GM19324 (cell line): ENCODE data around the gene POMC.
"Not testable (repeated sequence)": the region's sequence is repeated elsewhere in the genome, so short reads cannot be mapped to it uniquely, and the experiment has no call there.

Experiments
- ATAC-seq: cut with Tn5 transposase; IDR thresholded peaks from one replicate; pipeline ENCODE4 v1.9.1; 2021; ENCODE audit warnings: mild to moderate bottlenecking, moderate library complexity; ENCODE audit not compliant: unreplicated experiment, low FRiP score

The POMC gene

GRCh38 chr2:25168256-25169072 is at the start of gene POMC:
TSS of gene POMC (minus strand) at chr2:25168580. CDS start at chr2:25164772, 3,808 bp downstream.
- ATAC-seq: peak; percentile 44

- ATAC-seq: no peak
Measured at GRCh38 chr2:25218100-25218499, 49.7 kb upstream of the POMC start.

GRCh38 chr2:25215948-25216679 is 47.7 kb upstream of the POMC start:
- peak; percentile 68 for ATAC-seq

GRCh38 chr2:25215232-25215631 is 46.9 kb upstream of the POMC start:
- no peak for ATAC-seq

GRCh38 chr2:25213229-25213628 is 44.8 kb upstream of the POMC start:
- no peak for ATAC-seq

- not testable (repeated sequence) for ATAC-seq
Measured at GRCh38 chr2:25210923-25211322, 42.5 kb upstream of the POMC start.

GRCh38 chr2:25207078-25207545 is 38.7 kb upstream of the POMC start:
- ATAC-seq: no peak

GRCh38 chr2:25204190-25204838 is 35.9 kb upstream of the POMC start:
- ATAC-seq: no peak

- no peak for ATAC-seq
Measured at GRCh38 chr2:25202275-25202674, 33.9 kb upstream of the POMC start.

GRCh38 chr2:25201794-25202193 is 33.4 kb upstream of the POMC start:
- no peak for ATAC-seq

GRCh38 chr2:25201265-25201664 is 32.9 kb upstream of the POMC start:
- no peak for ATAC-seq

GRCh38 chr2:25198576-25198975 is 30.2 kb upstream of the POMC start:
- no peak for ATAC-seq

GRCh38 chr2:25198209-25198525 is 29.8 kb upstream of the POMC start:
- no peak for ATAC-seq

GRCh38 chr2:25197336-25198208 is 29.2 kb upstream of the POMC start:
- ATAC-seq: no peak

GRCh38 chr2:25194576-25195122 is 26.3 kb upstream of the POMC start:
- no peak for ATAC-seq

- no peak for ATAC-seq
Measured at GRCh38 chr2:25190536-25190935, 22.2 kb upstream of the POMC start.

- no peak for ATAC-seq
Measured at GRCh38 chr2:25188405-25188804, 20.0 kb upstream of the POMC start.

GRCh38 chr2:25187729-25188350 is 19.5 kb upstream of the POMC start:
- ATAC-seq: no peak

GRCh38 chr2:25184254-25184653 is 15.9 kb upstream of the POMC start:
- ATAC-seq: no peak

GRCh38 chr2:25178976-25179375 is 10.6 kb upstream of the POMC start:
- no peak for ATAC-seq
